ENCODE results near the gene RAB7A.
A peak's percentile ranks its signal among the peaks of the same experiment; 100 is the strongest.

RAB7A gene

DNA sequence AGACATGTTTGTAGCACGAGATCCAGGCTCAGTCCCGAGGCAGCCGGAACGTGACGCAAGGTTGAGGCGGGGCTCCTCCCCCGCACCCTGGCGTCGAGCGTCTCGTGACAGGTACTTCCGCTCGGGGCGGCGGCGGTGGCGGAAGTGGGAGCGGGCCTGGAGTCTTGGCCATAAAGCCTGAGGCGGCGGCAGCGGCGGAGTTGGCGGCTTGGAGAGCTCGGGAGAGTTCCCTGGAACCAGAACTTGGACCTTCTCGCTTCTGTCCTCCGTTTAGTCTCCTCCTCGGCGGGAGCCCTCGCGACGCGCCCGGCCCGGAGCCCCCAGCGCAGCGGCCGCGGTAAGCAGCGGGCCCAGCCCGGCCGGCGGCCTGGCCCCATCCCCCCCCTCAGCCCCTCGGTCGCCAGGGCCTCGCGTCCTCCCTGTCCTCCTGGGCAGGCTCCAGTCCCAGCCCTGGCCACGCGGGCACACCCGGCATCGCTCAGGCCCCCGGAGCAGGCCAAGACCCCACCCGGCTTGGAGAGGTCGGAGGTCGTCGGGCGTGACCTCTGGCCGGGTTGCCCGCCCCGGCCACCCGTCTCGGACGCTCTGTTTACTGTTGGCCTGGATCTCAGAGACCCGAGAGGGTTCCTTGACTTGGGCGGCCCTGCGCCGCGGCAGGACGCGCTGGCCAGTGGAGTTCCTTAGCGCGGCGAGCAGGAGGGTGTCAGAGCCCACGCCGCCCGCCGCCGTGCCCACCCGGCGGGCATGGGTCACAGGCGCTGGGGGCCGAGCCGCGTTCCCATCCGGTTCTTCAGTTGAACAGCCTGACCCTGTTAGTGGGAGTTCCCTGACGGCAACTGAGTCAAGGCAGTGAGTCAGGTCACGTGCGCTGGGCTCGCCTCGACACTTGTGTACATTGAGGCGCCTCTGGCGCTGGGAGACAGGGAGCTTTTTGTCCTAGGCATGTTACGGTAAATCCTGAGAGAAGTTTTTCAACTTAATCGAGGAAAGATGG lies at the start of gene RAB7A:
TSS of gene RAB7A (plus strand) at position 161 of the 994 bp plus-strand sequence. CDS start 69,185 bp downstream, outside the sequence.
- peak; percentile 95 for DNase-seq

DNA sequence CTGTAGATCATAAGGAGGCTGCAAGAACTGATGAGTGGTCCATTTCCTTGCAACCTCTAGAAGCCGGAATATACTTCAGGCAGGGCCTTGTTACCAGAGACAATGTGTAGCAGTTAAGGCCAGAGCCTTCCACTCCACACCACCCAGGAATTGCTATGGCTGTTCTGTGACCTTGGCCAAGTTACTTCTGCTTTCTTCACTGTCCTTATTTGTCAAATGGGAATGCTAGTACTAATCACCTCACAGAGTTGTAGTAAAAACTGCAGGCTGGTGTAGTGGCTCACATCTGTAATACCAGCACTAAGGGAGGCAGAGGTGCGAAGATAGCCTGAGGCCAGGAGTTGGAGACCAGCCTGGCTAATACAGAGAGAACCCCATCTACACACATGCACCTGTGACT lies 46.6 kb upstream of the RAB7A start:
- no peak for DNase-seq

DNA sequence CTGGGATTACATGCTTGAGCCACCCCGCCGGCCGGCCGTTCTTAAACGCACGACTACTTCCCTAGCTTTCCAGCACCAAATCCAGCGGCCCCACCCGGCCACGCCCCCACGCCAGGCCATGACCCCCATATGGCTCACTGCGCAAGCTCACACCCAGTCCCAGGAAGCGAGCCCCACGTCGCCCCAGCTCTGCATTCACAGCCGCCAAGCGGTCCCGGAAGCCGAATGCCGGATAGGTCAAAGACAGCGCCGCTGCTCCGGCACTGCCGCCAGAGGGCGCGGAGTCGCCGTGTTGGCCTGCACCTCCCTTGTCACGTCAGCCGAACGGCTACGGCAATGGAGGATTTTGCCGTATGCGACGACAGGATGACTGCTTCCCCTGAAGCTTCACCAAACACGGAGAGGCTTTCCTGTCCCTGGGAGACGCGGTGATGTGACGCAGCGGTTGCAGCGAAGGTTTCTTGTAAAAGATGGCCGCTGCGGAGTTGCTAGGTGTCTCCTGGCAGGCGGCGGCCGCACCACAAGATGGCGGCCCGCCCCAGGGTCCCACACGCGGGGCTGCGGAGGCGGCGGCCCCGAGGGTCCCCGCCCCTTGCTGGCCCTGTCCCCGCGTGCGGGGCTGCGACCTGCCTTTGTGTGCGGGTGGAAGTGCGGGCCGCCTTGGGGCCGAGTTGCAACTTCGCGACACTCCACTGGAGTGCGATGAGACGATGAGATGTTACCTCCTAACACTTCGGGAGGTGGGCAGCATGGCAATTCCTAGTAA lies 45.2 kb upstream of the RAB7A start:
- peak; percentile 97 for DNase-seq

DNA sequence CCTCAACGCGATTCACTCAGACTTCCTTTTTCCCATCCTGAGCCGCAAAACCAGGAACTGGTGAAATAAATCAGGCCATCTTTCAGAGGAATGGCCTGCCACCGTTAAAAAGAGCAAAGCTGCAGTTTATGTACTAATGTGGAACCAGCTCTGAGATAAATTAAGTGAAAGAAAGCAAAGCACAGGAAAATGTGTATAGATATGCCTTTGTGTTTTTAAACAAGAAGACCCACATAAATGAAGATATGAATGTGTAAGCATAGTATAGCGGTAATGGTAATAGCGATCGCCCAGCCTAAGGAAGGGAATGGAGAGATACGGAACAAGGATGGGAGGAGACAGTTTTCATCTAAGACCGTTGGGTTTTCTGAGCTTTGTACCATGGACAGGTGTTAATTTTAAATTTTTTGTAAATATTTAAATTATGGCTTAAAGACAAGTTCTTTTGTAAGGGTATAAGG lies 44.6 kb upstream of the RAB7A start:
- DNase-seq = no peak

DNA sequence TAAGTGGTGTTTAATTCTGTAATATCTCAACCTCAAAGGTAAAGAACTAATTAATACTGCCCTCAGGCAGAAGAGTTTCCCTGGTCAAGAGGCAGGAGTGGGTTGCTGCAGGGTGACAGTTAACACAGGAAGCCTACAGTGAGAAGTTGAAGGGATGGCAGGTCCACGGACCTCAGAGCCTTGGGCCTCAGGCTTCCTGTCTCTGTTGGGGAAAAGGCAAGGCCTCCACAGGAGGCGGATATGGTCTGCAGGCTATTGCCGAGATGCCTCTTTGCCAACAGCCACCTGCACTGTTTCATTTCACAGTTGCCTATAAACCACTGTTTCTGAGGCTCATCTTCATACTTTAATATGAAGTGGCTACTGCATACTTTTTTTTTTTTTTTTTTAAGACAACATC lies 42.0 kb upstream of the RAB7A start:
- no peak for DNase-seq

DNA sequence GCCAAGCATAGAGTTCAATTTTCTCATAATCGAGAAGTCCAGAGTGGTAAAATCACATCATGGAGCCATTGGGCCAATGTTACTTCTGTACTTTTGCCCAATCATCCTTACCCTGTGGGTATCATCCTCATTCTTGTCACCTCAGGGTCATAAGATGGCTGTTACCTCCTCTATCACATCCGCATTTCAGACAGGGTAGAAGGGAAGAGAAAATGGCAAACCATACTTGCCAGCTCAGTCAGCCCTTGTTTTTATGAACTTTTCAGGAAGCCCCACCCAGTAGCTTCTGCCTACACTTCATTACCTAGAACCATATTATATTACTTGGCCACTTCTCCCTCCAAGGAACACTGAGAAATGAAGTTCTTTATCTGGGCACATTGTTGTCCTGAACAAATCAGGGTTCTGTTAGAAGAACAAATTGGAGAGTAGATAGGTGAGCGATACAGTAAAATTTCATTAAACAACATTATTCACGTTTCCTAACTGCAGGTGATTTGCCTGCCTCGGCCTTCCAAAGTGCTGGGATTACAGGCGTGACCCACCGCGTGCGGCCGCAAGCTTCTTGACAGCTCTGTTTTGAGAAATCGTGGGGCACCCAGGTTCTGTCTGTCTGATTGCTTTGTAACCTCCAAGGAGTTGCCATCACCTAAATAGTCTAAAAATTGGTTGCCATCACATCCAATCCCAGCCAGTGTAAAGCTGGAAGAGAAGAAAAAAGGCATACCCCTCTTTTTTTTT lies 40.8 kb upstream of the RAB7A start:
- DNase-seq = peak; percentile 27

DNA sequence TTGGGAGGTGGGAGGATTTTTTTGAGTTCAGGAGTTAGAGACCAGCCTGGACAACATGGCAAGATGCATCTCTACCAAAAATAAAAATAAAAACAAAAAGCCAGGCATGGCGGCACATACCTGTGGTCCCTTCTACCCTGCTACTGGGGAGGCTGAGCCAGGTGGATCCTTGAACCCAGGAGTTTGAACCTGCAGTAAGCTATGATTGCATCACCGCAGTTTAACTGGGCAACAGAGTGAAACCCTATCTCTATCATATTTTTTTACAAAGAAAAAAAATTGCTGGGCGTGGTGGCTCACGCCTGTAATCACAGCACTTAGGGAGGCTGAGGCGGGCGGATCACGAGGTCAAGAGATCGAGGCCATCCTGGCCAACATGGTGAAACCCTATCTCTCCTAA lies 39.5 kb upstream of the RAB7A start:
- DNase-seq = no peak

DNA sequence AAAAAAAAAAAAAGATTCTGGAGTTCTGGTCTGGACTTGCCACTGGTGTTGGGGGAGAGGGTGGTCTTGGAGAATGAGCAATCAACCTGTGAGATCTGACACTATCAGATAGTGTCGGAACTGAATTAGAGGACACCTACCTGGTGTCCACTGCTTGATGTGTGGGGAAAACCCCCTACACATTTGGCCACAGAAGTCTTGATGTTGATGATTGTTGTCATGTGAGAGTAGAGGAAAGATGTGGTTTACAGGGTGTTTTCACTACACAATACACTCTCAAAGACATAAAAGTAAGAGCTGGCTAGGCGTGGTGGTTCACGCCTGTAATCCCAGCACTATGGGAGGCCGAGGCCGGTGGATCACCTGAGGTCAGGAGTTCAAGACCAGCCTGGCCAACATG lies 36.9 kb upstream of the RAB7A start:
- DNase-seq = no peak

DNA sequence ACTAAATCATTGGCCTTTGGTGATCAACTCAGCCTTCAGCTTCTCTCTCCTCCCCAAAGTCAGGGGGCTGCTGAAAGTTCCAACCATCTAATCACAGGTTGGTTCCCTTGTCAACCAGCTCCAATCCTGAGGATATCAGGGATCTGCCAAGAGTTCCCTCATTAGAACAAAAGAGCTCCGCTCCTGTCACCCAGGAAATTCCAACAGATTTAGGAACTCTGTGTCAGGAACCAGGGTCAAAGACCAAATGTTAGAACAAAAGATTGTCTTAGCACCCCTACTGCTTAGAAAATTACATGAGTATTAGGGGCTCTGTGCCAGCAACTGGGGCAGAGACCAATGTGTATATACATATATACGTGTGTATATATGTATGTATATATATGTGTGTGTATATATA lies 32.3 kb upstream of the RAB7A start:
- no peak for DNase-seq

DNA sequence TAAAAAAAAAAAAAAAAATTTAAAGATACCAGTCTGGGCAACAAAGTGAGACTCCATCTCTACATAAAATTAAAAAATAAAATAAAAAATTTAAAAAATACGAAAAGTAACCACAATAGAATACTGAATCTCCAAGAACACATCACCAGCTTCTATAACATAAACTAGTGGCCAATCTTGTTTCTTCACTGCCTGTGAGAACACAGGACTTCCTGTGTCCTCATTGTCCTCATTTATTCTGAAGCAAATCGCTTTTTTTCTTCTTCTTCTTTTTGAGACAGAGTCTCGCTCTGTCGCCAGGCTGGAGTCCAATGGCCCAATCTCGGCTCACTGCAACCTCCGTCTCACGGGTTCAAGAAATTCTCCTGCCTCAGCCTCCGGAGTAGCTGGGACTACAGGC lies 28.6 kb upstream of the RAB7A start:
- DNase-seq = no peak

DNA sequence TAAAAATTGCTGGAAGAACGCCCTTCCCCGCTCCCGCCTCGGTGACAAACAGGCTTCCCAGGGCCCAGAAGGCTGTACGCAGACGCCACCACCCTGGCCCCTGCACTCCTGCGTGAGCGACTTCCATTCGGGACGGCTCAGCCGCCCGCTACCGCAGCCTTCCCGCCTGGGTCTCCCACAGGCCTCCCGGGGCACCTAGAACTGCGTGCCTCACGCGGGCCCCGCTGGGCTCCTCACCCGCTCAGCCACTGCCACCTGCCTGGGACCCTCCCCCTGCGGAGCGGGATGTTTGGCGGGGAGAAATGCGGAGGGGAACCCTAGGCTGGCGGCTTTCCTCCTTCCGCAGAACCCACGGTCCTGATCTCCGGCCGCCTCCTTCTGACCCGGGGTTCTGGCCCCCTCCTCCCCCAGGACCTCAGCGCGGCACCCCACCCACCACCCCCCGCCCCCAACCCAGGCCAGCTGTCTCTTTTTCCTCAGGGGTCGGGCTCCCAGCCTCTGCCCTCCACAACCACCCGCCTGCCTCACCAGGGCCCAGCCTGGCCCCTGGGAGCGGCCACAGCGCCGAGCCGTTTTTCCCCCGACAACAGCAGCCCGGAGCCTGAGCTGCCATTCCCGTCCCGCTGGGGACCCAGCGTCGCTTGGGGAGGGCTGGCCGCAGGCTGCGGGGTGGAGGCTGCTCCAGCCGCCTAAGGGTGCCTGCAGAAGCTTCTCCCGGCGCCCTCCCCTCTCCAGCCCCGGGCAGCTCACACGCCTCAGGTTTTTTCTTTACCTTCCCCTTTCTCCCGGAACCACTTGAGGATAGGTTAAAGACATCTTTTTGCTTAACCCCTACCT lies 27.6 kb upstream of the RAB7A start:
- no peak for DNase-seq

DNA sequence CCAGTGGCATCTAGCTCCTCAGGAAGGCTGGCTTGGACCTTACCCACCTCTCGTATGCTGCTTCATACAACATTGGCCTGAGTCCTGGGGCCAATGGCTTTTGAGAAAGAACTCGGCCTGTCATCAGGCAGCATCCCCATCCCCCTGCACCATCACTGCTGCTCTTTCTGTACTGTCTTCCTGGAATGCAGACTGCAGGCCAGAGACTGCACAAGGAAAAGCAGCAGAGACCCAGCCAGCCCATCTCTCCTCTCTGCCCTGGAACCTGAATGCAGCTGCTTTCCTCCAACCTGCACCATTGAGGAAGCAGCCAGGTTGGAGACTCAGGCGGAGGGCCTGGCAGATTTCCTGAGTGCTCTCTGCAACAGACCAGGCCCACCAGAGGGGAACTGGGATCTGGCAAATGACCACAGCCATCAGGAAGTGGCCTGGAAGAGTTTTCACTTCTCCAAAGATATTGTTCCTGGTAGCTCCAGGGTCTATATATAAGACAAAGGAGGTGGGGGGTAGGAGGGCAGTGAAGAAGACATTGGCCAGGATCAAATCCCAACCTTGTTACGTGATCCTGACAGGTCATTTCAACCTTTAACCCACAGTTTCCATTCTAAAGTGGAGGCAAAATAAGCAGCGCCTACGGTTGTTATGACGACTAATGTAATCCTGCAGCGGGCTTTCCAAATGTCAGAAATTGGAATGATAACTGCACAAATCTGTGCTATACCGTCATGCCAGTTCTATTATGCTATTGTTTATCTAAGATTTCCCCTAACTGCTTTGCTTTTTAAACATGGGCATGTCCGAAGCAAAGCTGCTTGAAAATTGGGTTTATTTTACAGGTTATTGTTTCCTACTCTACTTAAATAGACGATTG lies 24.4 kb upstream of the RAB7A start:
- DNase-seq = no peak

DNA sequence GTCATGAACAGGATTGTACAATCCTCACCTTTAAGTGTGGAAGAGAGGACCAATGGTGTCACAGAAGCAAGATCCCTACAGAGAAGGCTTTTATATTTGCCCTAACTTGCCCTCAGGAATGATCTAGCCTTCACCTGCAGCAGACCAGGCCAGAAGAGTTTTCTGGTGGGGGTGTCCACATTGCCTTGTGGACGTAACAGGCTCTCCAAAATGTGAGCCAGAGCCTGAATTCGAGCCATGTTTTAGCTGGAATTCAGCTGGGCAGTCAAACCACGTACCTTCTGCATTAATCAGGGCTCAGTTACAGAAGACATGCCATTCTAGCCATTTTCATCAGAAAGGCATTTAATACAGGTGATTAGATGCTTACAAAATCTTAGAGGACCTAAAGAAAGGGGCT lies 23.6 kb upstream of the RAB7A start:
- DNase-seq = no peak

DNA sequence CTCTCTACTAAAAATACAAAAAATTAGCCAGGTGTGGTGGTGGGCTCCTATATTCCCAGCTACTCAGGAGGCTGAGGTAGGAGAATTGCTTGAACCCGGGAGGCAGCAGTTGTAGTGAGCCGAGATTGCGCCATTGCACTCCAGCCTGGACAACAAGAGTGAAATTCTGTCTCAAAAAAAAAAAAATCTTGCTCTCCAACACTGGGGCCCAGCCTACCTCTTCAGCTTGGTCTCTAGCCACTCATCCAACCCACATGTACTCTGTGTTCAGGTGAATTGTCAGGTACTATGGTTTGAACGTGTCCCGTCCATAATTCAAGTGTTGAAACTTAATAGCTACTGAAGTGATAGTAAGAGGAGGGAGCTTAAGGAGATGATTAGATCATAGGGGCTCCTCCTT lies 22.4 kb upstream of the RAB7A start:
- no peak for DNase-seq

DNA sequence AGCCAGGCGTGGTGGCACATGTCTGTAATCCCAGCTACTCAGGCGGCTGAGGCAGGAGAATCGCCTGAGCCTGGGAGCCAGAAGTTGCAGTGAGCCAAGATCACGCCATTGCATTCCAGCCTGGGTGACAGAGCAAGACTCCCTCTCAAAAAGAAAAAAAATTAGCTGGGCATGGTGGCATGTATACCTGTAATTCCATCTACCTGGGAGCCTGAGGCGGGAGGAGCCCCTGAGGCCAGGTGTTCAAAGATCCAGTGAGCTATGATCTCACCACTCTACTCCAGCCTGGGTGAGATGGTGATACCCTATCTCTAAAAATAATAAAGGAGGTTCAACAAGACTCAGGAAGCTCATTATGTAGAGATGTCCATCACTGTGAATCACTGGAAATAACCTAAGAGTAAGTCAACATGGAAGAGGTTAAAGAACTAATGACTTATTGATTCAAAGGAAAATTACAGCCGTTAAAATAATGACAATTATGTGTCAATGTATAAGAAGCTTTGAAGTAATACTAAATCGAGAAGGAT lies 19.8 kb upstream of the RAB7A start:
- no peak for DNase-seq

DNA sequence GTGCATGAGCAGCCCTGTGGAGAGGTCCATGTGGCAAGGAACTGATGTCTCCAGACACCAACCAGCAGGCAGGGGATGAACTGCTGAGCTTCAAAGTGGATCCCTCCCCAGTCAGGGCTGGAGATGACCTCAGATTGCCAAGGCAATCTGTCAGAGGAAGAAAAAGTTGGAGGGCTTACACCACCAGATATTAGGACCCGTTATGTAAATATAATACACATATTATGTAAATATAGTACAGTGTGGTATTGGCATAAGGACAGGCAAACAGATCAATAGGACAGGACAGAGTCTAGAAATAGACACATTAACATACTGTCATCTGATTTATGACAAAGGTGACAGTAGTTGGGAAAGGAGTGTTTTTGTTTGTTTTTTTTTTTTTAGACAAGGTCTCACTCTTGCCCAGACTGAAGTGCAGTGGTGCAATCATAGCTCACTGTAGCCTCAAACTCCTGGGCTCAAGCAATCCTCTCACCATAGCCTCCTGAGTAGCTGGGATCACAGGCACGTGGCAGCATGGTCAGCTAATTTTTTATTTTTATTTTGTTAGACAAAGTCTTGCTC lies 18.0 kb upstream of the RAB7A start:
- no peak for DNase-seq

DNA sequence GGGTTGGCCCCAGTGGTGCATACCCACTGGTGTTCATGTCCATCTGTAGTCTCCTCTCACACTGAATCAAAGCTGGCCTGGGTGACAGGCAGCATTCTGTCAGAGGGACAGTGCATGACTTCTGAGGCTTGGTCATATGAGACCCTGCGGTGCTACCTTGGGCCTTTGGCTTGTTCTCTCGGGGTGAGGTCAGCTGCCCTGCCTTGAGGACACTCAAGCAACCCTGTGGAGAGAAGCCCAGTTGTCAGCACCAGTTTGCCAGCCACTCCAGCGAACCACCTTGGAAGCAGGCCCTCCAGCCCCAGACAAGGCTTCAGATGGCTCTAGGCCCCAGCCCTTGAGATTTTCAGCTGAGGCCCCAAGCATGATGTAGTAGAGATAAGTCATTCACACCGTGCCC lies 16.9 kb upstream of the RAB7A start:
- no peak for DNase-seq

DNA sequence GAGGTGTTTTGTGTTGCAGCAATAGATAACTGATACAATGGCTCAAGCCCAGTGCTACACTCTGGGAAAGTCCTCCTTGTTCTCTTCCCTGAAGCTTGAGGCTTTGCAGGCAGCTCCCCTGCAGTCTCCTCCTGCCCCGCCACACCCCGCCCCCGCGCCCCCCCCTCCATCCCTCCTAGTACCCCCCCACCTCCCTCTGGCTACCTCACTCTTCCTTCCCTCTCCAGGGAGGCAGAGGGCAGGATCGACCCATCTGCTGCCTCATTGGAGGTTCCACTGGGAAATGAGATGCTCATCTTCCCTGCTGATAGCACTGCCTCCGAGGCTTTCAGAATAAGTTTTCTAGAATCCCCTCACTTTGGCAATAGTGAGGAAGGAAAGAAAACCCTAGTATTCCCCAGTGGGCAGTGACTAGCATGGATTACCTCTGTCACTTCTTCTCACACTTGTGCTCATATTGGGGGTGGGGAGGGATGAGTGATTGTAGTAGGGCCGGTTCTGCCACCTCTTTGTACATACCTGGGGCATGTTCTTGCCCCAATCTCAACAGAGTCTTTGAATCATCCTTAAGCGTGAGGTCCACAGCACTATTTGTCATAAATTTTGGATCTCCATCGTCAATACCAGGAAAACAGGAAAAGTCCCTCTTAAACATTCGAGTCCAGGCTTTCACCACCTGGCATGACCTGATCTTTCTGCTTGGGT lies 16.3 kb upstream of the RAB7A start:
- DNase-seq = no peak

DNA sequence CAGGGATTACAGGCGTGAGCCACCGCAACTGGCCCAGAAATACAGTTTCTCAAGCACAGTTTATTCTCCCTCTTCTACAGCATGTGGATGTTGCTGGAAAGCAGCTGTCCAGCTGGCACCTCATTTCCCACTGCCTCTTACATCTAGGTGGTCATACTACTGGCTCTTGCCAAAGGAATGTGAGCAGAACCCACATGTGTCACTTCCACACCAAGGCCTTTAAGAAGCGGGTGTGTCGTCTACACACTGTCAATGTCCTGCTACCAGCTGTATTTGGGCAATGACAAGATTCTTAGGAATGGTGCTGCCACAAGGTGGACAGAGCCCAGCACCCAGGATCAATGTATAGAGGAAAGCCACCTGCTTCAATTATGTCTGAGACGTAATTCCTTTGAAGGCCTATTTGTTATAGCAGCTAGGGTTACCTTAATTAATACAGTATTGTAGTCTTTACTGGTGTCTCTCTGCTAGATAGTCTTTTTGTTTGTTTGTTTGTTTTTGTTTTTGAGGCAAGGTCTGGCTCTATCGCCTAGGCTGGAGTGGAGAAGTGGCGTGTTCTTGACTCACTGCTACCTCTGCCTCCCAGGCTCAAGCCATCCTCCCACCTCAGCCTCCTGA lies 15.1 kb upstream of the RAB7A start:
- no peak for DNase-seq

Measured in CD4-positive, alpha-beta T cell treated with Interleukin-4 for 4 hours (primary cell).